Stimulated activated naive CD8-positive, alpha-beta T cell treated with anti-CD3 and anti-CD28 coated beads, Interleukin-15, Interleukin-2, amounts not matched to agents 100 U/mL and 50 U/mL, for 24 hours (primary cell): ENCODE measurements around the gene DOK5.

ENCODE experiments used
- ATAC-seq: fragments of 150-1000 bp; cut with Tn5 transposase; one replicate; pipeline ENCODE4 v1.10.0; 2021
- DNase-seq: peaks from one replicate; pipeline ENCODE4 v3.0.0; 2021

The DOK5 gene

DNA sequence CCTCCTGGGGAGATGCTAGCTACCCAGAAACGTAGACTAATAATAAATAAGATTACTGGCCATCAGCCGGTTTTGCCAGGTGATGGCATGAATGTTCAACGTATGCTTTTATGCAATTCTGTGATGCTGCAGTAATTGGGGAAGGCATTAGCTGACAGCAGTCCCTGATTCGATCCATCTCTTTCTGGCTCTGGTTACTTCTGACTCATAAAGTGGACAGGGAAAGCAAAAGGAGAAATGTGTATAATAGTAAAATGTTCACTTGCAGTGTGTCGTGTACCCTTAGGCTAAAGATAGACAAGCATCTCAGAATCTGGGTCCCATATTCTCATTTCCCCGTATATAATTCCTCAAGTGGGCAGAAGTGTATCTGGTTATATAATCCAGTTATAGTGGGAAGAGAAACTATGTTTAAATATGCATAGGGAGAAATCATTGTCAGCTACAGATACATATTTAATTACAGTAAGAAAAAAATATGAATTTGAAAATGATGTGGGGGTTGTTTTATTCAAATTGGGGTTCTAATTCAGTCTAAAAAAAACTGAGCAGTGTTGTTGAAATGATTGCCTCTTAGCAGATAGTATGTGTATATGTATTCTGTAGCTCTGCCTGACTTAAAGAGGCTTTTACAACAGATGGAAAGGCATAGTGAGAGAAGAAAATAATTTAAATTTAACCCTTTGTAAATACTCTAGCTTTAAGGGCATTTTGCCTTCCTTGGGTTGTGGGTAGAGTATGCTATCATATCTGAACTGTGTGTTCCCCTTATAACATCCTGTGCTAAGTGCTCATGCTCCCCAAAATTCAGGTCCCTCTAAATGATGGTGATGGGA is 40.6 kb downstream of the DOK5 start:
- no peak for DNase-seq
- no peak for ATAC-seq

DNA sequence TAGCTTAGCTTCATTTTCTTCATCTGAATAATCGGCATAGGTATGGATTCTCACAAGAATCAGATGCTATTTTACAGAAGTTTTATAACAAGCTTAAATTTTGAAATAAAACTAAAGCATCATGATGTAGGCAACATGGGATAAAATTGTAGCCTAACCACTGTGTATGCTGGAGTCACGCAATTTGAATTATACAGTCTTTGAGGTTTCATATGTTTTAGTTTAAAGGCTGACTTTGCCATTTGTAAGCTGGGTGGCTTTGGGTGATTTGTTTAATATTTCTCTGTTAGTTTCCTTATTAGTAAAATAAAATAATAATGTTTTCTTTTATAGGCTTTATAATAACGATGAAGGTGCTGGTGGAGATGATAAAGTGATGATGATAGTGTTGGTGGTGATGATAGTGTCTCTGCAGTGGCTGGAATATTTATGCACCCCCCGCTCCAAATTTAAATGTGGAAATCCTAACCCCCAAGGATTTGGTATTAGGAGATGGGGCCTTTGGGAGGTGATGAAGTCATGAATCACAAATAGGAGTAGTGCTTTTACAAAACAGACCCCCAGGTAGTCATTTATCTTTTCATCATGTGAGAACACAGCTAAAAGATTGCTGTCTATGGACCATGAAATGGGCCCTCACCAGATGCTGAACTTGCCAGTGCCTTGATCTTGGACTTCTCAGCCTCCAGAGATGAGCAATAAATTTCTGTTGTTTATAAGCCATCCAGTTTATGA is 42.0 kb downstream of the DOK5 start:
- no peak for ATAC-seq

DNA sequence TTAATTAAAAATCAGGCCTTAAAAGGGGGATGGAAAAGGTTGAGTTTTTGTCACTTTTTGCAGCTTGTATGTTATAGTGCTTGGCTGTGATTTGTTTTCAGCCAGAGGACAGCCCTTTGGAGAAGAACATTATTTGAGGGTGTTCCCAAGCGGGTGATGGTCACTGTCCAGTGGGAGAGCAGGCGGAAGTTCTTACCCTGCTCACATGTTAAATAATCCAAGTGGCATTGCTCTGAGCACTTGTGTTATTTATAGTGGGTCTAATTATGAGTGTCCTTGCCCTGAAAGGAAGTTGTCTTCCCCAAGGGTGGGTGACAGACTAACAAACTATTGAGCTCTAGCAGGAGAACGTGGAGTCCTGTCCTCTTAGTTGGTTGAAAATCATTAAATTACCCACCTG is 49.5 kb downstream of the DOK5 start:
- DNase-seq: no peak
- ATAC-seq: no peak

More for the DNA sequence above, 42.0 kb downstream of the DOK5 start:
- no peak for DNase-seq

DNA sequence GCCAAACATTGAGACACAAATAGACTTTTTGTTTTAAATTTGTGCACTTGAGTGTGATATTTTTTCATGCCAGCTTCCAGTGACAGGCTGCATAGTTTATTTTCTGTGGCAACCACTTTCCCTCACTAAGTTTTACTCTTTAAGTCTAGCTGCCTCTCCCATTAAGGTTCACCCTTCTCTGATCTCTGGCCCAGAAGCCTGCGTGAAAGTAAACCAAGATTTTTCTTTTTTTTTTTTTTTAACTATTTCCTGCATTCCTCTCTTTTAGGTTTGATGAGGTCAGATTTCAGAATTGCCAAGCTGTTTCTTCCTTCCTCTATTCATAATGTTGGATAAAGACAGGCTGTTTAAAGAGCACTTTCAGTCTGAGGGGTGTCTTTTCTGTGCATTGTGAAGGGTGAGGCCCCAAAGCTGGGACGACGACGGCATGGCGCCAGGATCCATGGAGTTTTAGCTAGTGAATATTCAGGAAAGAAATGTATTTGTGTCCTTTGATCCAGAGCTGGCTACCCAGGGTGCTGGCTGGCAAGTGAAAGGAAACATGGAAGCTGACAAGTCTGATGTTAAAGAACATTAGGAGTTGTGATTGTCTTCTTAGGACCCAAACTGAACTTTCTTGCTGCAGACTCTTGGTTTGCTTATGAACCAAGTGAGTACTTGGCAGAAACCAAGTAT is 50.7 kb downstream of the DOK5 start:
- ATAC-seq: no peak
- DNase-seq: no peak

DNA sequence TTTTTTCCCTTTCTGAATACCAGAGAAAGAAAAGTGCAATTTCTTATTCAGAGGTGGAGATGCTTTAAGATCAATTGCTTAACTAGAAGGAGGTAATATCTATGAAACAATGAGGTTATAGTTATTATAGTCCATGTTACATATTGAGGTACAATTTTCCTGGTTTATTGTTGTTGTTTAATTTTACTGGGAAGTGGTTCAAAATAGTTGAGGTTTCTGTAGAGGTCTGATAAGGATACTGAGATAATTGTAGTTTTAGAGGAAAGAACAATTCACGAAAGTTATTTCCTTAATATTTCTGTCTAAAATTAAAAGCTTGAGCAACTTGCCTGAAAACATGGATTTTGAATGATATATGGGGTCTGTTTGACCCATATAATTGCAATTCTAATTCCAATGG is 51.4 kb downstream of the DOK5 start:
- DNase-seq: no peak

DNA sequence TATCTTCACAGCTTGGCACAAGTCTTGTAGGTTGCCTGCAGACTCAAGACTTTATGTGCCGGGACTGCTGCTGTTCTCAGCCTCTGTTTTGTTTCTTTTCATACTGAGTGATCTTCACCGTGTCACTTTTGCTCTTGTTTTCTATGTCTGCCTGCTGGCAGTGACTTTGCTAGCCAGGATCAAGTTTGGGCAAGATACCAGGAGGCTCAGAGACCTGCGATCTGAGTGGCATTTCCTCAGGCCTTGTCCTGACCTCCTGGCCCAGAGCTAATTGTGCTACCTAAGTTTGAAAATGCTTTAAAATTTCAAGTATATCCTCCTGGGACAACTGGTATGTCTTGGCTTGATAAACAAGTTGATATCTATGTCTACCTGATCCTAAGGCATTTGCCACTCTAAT is 57.2 kb downstream of the DOK5 start:
- DNase-seq (no peak), ATAC-seq (no peak)

More for the DNA sequence above, 51.4 kb downstream of the DOK5 start:
- ATAC-seq: no peak

DNA sequence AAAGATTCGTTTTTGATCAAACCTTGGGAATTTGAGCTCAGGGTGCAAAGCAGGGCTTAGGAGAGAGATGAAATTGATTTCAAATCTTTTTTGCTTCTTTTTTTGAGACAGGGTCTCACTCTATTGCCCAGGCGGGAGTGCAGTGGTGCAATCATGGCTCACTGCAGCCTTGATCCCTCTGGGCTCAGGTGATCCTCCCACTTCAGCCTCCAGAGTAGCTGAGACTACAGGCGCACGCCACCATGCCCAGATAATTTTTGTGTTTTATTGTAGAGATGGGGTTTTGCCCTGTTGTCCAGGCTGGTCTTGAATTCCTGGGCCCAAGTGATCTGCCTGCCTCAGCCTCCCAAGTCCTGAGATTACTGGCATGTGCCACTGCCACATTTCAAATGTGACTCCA is 58.7 kb downstream of the DOK5 start:
- ATAC-seq (no peak), DNase-seq (no peak)

DNA sequence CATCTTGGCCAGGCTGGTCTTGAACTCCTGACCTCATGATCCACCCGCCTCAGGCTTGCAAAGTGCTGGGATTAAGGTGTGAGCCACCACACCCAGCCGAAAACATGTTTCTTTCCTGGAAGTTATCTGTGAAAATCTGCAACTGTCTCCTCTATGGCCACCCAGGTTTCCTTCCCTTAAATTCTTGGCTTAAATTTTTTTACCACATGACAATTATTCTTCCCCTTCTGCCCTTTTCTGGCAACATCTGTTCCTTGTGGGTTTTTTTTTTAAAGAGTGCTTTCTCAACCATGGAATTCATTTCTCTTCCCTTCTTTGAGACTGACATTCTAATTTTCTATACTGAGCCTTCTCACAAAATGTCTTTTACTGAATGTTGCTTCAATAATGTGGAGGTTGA is 59.6 kb downstream of the DOK5 start:
- no peak for DNase-seq
- ATAC-seq: no peak

DNA sequence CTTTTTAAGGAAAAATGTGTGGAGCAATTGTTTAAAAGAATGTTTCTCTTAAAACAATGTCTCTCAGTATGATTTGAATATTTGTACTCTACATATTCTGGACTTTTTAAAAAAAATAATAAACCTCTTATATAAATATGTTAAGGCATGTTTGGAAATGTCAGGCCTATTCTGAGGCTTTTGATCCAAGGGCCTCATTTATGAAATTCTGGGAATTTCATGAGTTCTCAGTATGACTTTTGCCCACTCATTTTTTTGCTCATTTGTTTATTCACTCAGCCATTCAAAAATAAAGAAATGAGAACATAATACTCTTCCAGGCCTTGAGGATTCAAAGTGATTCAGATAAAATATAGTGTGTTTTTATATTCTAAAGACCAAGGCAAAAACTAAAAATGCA is 60.4 kb downstream of the DOK5 start:
- DNase-seq: no peak

DNA sequence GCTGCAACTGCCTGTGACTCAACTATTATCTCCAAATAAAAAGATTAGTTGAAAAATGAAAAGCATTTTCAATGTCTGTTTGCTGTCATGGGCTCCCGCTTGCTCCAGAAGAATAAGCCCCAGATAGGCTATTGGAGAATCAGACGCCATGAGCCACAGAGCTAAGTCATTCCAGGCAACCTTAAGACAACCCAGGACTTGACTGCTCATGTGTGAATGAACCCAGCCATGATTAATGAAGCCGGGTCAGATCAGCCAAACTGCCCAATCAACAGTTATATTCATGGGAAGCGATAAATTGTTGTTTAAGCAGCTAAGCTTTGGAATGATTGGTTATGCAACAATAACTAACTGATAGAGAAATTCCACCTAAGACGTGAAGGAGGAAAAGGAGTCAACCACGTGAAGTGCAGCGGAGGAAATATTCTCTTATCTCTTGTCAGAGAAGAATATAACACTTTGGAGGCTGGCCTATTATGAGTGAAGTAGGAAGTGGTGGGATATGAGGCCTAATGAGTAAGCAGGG is 64.2 kb downstream of the DOK5 start:
- no peak for ATAC-seq
- no peak for DNase-seq

More for the DNA sequence above, 60.4 kb downstream of the DOK5 start:
- no peak for ATAC-seq

DNA sequence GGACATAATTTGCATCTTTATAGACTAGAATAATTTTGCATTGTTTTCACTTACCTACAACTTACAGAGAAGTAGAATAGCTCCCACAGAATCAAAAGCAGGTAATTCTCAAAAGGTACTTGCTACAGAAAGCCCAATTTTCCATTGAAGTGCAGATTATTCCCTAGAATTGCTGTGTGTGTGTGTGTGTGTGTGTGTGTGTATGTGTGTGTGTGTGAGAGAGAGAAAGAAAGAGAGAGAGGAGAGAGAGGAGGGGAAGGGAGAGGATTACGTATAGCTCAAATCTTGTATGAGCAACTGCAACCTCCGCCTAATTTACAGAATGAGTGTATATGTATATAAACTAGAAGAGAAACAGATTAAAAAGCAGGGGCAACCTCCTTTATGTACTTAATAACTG is 68.0 kb downstream of the DOK5 start:
- ATAC-seq (no peak), DNase-seq (no peak)

DNA sequence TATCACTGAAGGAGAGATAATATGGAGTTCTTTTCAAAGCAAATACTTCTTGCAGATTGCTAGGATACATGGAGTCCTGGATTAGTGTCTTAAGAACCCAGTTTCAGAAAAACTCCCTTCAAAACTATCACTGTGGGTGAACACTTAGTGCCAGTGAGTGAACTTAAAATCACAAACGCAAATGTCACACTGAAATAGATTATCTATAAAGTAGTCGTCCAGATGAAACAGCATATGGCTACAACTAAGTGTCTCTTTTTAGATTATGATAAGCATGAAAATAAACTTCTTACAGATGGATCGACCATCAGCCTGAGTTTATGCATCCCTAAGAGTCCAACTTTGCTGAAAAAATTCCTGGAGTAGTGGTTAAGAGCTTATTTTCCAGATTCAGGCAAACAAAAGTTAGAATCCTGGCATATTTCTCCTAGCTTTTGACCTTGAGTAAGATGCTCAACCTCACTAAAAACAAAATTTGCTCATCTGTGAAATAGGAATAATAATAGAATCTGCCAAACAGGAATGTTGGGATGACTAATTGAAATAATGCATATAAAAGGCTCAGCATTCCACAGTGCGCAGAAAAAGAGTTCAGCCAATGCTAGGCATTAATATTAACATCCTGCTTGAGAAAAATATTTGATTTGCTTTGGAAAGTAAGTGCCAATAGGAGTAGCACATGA is 70.4 kb downstream of the DOK5 start:
- DNase-seq (no peak), ATAC-seq (no peak)

DNA sequence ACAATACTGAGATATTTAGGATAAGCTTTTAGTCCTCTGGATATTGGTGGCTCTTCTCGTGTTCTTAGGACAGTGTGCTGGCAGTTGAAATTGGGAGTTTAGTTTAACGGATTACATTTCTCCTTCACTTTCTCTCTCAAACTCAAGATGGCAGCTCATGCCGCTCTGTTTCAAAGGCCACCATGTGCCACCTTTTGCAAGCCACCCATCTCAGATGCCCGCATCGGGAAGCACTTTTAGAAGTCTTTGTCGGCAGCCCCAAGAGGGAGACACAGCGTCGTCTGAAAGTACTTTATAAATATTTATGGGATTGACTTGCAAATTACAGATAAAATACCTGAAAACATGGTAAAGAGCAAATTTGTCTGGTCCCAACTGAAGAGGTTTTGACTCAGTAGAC is 73.5 kb downstream of the DOK5 start:
- no peak for DNase-seq
- ATAC-seq: no peak

DNA sequence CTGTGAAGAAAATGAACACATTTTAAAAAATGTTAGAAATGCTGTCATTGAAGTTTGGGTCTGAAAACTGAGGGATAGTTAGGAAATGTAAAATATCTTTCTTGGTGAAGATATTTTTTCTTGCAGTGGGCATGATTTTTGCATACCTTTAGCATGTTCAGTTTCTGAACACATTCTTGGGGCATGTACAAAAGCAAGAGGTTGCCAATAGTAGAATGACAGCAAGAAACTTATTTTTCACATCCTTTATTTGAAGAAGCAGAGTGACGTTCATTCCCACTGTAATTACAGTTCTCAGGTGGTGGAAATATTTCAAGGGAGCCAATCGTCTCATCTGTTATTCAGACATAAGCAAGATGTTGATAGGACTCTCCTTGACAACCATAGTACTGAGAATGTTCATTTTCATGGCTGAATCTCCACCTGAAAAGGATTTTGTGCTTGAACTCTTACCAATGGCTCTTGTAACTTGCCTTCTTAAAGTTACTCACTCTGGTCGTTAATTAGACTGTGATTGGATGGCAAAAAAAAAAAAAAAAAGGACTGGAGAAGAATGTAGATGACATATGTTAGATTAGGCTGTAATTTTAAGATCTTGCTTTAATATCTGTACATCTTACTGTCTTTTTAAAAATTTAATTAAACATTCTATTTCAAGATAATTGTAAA is 74.4 kb downstream of the DOK5 start:
- DNase-seq: no peak
- no peak for ATAC-seq

DNA sequence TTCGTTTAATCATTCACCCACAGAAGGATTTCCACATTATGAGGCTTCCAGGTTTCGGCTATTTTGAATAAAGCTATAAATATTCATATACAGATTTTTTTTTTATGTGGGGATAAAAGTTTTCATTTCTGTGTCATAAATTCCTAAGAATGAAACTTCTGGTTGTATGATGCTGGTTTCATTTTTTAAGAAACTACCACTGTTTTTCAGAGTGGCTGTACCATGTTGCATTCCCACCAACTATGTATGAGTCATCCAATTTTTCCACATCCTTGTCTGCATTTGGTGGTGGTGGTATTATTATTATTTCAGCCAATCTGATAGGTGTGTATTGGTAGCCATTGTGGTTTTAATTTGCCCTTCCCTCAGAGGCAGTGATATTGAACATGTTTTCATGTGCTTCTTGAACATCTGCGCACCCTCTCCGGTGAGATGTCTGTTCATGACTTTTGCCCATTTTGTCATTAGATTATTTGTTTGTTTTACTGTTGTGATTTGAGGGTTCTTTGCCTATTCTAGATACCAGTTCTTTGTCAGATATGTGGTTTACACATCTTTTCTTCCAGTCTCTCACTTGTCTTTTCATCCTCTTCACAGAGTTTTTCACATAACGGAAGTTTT is 75.5 kb downstream of the DOK5 start:
- ATAC-seq: no peak
- no peak for DNase-seq

DNA sequence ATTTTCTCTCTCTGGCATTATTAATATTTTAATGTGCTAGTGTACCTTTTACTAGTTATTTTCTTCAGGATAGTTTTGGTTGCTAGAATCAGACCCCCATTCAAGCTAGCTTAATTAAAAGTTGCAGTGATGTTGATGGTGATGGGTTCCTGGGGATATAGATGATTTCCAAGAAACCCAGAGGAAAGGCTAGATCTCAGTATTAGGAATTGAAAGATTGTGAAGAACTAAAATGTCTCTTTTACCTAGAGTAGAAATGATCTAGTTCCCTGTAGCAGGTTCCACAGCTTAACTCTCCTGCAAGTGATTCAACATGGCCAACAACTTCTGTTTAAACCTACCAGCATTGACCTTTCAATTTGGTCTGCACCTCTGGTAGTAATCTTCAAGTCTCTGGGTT is 78.6 kb downstream of the DOK5 start:
- DNase-seq (no peak), ATAC-seq (no peak)

DNA sequence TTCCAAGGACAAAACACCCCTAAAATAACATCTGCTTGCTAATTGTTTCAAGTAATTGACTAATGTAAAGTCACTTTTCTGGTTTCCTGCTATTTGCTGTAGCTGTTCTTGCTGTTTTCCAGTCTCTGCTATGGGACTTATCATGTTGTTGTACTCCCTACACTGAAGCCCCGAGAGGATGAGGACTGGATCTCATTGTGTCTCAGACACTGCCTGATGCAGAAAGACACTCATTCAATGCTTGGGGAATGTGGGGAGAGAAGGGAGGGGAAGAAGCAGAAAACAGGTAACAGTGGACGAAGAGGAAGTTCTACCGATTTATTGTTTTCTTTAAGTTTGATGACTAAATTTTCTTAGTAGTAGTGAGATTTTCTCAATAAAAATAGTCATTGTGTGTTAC is 79.8 kb downstream of the DOK5 start:
- ATAC-seq (no peak), DNase-seq (no peak)

DNA sequence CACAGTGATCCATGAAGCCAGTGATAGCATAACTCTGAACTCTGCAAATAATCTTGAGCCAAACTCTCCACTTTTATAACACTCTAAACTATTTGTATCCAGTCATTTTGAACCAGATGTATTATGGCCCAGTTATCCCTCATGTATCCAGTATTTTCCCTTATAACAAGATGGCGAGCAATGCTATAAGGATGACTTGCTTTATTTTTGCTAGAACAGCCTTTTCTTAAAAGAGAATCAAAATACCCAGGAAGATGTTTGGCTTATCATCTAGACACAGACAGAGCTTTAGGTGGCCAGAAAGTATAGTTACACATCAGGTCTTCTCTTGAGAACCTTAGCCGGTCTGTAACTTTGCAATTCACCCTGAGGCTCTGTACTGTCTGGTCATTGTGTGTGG is 81.0 kb downstream of the DOK5 start:
- ATAC-seq (no peak), DNase-seq (no peak)

DNA sequence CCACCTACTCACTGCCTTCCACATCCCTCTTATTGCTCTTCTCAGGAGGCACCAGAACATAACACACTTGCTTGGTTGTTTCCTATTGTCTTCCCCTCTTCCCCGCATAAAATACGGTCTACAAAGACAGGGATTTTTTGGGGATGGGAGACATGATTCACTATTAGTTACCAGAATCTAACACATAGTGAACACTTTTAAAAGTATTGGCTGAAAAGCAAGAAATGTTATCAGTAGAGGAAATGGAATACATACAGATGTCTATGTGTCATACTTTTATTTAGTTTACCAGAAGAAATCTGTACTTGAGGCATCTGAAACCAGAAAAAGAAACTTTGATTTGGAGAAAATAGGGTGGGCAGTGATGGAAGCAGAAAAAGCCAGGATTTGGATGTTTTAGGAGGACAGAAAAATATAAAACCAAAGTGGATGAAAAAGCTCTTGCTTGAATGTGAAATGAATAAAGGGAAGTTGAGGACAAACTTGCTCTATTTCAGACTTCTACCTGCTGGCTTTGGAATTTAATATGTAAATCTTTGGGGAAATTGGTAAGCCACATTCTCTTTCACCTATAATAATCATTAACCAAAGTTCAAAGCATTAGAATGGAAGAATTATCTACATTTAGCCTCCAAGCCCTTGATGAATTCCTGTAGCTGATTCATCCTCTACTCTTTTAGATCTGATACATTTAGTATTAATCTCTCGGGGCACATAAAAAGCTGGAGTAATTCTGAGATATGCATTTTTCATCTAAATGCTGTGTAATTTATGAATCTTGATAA is 82.6 kb downstream of the DOK5 start:
- DNase-seq (no peak), ATAC-seq (no peak)

DNA sequence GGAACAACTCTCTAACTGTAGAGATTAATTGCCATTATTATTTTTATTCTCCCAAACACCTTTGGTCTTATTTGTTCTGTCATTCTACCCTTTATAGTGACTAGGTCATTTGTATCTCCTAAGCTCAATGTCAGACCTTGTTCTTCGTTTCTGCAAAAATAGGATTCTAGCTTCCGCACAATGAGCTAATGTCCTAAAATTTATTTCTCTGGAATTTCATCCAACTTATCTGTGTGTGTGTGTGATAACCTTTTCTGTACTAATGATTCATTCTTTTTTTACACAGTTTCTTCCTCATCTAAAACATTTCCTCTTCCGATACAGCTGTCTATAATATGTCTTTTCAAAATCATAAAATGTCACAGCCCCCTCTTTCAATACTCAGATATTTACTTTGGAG is 84.5 kb downstream of the DOK5 start:
- no peak for ATAC-seq
- no peak for DNase-seq

DNA sequence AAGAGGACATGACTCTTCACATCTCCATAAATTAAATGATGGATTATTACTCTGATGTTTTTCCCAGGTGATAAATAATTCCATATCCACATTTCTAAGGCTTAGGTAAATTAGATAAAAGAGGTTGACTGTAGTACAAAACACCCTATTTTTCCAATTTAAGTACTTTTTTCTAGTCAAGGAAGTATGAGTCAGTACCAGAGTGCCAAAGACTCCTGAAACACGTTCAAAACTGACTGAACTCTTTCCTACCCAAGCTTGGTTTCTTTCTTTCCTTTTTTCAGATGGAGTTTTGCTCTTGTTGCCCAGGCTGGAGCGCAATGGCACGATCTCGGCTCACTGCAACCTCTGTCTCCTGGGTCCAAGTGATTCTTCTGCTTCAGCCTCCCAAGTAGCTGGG is 85.0 kb downstream of the DOK5 start:
- no peak for DNase-seq
- no peak for ATAC-seq
